HG03175 (cell line): ENCODE data around the gene CCT5.

Experiments
- ATAC-seq: cut with Tn5 transposase; IDR thresholded peaks from one replicate; pipeline ENCODE4 v1.9.1; 2021; ENCODE audit warnings: mild to moderate bottlenecking, moderate library complexity; ENCODE audit not compliant: unreplicated experiment

CCT5 gene

DNA sequence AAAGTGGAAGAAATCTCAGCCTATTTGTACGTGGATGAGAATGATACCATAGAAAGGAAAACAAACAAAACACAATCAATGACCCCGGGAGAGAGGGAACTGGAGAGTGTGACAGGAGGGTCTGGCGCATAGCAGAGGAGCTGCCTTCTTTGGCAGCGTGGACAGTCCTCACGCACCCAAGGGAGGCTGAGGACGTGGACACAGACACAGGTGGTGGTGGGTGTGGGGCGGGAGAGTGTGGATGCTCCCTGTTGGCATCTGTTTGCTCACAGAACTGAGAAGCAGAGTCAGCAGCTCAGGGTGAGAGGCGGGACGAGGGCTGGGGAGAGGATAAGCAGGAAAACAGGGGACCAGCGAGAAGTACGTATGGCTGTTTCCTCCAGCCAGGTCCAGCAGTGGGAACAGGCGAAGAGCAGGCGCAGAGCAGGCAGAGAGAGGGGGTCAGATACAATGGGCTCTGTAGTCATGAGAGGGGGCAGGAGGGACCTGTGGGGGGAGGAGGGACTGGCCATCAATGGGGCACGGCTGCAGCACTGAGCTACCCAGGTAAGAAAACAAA, 47.6 kb downstream of the CCT5 start:
- ATAC-seq = no peak

DNA sequence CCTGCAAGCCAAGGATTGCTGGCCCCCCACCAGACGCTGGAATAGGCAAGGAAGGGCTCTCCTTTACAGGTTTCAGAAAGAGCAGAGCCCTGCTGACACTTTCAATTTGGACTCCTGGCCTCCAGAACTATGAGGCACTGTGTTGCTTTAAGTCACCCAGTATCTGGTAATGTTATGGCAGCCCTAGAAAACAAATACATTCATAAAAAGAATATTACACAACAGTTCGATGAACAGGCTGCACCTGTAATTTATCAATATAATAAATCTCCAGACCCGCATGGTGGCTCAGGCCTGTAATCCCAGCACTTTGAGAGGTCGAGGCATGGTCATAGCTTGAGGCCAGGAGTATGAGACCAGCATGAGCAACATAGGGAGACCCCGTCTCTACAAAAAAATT, 50.2 kb downstream of the CCT5 start:
- no peak for ATAC-seq

DNA sequence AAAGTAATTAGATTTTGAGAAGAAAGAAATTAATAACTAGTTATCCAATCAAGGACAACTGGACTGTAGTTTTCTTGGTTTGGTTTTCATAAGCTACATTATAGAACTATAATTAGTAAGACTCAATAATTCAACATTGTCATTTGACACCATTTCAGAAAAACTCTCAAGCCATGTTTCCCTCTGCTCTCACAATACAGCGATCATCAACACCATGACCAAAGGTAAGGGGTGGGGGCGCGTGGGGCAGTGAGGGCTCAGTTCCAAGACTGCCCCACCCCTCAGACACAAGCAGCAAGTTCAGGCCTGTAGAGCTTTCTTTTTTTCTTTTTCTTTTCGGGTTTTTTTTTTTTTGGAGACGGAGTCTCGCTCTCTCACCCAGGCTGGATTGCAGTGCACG, 51.2 kb downstream of the CCT5 start:
- no peak for ATAC-seq

DNA sequence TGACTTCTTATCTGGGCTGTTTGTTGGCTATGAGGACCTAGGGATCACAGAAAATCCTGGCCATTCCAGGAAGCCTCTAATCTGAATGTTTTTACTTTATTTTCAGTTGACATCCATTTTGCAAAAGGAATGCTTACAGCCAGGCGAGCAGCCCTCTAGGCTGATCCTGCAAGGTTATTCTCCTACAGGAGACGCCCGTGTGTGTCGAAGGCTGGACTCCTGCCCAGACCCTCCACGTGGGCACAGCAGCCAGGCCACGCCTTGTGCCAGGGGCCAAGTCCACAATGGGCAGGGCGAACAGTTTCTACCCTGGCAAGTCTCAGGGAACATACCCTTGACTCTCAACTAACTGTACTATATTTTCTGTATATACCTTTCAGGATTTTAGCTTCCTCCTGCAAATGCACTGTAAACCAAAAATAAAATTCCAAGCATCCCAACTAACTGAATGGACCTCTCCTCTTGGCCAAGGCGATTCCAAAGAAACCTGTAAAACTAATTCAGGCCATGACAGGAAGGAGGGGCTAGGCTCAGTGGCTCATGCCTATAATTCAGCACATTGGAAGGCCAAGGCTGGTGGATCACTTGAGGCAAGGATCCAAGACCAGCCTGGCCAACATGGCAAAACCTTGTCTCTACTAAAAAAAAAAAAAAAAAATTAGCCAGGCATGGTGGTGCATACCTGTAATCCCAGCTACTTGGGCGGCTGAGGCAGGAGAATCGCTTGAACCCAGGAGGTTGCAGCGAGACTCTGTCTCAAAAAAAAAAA, 51.9 kb downstream of the CCT5 start:
- ATAC-seq = no peak

DNA sequence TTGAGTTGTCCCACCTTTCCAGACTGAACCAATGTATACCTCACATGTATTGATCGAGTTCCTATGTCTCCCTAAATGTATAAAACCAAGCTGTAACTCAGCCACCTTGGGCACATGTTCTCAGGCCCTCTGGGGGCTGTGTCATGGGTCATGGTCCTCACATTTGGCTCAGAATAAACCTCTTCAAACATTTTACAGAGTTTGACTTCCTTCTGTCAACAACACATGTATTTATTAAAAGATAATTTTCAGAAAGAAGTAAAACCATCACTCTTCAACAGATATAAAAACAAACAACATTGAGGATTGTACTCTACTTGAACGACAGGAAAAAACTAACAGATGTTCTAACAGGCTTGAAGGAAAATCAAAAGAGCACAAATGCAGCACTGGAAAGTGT, 53.1 kb downstream of the CCT5 start:
- ATAC-seq = no peak

DNA sequence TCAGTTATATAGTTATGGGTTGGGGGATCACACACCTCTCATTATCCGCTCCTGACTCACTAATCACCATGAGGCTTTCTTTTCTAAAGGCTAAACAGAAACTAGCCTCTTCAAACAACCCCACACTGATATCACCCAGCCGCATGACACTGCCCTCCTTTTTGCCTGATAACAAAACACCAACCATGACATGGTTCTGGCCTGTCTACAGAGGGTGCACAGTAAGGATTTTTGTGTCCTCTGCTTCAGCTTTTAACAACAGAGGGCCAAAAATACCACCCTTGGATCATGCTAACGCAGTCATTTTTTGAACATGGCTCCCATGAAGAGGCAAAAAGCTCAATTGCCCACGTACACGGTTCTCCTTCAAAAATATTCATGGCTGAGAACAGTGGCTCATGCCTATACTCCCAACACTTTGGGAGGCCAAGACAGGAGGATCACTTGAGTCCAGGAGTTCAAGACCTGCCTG, 53.7 kb downstream of the CCT5 start:
- no peak for ATAC-seq

DNA sequence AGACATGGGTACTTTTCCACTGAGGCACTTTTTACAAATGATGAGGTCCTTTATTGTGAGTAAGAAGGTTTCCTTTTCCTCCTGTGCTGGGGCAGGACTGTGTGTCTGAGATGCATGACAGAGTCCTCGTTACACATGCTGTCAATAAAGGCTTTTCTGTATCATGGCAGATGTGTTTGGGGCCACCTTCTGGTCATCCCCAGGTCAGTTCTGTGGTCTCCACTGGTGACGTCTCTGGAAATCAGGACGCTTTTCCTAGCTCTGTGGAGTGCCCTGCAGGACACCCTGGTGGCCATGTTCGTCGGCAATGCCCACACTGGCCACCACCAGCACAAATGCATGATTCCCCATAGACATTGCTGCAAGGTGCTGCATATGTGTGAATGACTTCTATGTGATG, 54.9 kb downstream of the CCT5 start:
- no peak for ATAC-seq

DNA sequence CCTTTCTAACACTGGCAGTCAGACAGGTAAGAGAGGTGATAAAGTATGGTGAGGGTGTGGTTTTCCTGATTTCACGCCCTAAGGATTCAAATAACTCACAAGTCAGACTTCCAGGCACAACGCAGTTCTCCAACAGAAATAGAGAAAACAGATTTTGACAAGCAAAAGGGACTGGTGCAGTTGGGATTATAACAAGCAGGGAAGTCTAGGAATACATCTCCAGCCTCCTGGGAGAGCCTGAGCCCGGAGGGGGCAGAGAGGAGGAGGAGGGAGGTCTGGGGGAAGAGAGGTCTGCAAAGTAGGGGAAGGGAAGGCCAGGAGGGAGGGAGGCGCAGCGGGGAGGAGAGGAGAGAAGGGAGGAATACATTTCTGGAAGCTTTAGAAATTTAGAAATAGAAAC, 56.0 kb downstream of the CCT5 start:
- ATAC-seq = no peak

DNA sequence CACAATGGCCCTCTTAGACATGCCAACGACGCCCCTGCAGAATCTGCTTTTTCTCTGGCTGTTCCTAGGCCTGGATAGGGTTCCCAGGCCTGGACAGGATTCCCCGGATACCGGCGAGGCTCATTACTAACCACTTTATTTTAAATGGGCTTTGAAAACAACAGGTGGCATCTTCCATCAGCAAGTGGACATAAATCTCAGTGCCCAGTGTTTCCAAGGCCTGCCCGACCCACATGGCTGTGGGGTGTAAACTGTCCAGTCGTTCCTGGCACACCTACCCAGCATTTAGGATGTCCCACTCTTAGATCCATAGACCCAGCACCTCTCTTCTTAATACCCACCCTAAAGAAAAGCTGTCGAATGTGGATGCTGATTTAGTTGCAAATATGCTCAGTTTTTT, 56.7 kb downstream of the CCT5 start:
- no peak for ATAC-seq

DNA sequence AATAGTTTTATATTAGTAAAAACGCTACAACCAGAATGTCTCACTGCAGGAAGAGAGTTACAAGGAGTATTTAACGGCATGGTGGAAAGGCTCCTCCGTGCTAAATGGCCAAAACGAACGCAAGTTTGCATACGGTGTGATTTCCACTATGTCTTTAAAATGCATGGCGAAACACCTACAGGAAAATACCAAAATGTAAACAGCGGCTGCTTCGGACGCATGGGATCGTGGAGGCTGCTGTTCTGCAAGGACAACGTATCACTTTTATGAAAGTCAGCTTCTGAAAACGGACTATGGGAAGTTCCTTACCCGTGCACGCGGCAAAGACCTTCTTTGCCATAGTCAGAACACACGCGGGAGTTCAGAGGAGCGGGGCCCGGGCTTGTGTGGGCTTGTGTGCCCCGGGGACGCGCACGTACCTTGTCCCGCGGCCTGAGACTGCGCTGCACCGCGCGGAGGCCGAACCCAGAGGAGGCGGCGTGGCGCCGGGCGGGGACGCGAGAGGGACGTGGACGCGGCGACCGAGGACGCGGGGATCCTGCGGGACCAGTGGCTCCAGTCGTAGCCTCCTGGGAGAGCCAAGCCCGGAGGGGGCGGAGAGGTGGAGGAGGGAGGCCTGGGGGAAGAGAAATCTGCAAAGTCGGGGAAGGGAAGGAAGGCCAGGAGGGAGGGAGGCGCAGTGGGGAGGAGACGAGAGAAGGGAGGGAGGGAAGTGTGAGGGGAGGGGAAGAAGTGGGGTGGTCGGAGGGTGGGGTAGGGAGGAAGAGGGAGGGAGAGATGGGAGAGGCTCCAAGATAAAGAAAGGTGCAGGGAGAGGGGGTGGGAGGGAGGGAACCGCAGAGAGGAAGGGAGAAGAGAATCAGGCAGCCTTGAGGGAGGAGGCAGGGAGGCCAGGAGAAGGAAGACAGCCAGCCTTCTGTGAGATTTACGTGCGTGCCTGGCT, 57.4 kb downstream of the CCT5 start, which contains the start of gene CMBL:
TSS of gene CMBL (minus strand) at position 697 of the 943 bp plus-strand sequence. CDS start 17,140 bp downstream, outside the sequence.
- peak; percentile 87 for ATAC-seq

DNA sequence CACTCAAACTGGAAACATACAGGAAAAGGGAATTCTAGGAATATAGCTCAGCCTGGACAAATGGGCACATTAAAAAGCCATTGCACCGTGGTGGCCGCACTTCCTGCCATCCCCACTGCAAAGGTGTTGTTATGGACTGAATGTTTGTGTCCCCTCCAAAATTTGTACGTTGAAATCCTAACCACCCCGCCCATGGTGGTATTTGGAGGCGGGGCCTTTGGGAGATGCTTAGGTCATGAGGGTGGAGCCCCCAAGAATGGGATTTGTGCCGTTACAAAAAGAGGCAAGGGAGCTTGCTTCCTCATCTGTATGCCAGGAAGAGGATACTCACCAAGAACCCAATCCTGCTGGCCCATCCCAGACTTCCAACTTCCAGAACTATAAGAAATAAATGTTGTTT, 58.8 kb downstream of the CCT5 start:
- ATAC-seq = no peak

DNA sequence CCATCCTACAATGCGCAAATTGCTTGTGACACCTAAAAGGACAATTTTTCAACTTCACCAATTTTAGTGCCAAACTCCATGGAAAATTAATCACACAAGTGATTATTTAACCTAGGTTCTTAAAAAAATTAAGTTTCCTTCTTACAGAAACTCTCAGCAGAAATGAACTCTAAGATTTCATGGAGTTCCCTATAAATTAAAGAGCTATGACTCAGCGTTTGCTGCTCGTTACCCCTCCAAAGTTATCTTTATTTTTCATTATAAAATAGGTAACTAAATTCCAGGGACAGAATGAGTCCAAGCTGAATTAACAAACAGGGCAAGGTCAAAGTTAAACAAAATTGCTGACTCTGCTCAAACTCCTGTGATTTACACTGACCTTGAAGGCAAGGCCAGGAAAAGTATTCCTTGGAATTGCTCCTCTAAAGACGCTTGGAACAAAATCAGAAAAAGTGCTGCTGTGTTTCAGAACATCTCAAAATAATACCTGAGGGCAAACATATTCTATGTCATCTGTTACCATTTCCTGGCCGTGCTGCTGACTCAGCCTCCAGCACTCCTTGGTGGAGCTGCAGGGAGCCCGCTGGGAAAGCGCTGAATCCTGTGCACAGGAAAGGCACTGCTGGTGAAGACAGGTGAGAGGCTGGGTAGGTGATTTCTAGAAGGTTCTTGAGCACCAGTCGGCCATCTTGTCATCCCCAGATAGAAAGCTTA, 60.1 kb downstream of the CCT5 start:
- ATAC-seq = no peak

DNA sequence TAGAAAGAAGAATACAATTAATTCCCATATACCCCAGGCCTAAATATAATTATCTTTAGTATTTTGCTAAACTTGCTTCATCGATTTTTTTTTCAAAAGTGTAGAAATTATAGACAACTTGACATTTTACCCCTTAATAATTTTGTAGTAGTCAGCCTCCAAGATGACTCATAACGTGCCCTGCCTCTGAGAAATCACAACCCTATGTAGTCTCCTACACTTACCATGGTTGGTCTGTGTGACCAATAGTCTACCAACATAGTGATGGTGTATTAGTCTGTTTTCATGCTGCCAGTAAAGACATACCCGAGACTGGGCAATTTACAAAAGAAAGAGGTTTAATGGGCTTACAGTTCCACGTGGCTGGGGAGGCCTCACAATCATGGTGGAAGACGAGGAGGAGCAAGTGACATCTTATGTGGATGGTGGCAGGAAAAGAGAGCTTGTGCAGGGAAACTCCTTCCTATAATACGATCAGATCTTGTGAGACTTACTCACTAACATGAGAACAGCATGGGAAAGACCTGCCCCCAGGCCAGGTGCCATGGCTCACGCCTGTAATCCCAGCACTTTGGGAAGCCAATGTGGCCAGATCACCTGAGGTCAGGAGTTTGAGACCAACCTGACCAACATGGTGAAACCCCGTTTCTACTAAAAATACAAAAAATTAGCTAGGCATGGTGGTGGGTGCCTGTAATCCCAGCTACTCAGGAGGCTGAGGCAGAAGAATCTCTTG, 60.9 kb downstream of the CCT5 start:
- peak; percentile 60 for ATAC-seq

DNA sequence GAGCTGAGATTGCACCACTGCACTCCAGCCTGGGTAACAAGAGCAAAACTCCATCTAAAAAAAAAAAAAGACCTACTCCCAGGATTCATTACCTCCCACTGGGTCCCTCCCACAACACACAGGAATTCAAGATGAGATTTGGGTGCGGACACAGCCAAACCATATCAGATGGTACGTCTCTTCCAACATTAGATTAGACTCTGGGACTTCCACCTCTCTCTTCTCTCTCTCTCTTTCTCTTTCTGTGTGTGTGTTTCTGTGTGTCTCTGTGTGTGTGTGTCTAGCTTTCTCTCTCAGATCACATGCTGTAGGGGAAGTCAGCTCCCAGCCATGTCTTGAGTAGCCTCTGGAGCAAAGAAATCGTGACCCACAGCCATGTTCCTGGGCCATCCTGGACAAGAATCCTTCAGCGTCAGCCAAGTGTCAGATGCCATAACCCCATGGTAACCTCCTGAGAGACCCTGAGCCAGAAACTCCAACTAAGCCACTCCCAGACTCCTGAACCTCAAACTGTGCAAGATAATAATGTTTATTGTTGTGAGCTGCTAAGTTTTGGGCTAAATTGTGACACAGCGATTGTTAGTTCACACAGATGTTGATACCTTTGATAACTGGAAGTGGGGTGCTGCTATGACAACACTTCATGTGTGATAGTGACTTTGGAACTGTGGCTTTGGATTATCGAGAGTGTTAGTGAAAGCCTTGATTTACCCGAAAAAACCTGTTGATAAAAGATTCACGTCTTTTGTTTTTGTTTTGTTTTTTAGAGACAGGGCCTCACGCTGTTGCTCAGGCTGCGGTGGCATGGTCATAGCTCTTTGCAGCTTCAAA, 61.7 kb downstream of the CCT5 start:
- ATAC-seq = no peak

DNA sequence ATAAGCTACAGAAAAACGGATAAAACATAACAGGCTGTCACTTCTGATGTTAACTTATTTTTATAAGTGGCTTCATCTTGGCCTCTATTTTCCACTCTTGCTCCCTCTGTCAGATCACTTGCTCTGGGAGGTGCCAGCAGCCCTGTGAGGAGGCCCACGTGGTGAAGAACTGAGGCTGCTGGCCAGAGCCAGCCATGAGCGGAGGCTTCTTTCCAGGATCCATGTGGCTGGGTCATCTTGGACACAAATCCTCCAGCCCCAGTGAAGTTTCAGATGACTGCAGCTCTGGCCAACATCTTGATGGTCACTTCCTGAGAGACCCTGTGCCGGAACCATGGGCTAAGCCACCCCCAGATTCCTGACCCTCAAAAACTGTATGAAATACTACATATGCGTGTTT, 65.1 kb downstream of the CCT5 start:
- ATAC-seq = no peak
